ENCODE results near the gene BAIAP2. TPM values are rescaled to one million over a fixed set of nuclear protein-coding genes. Genes with fewer than 3 reads are reported as not detected.

BAIAP2 gene
- total and polyA plus RNA-seq, 12 donors, result 9.5 to 25.8 (median 15.6) TPM

DNA sequence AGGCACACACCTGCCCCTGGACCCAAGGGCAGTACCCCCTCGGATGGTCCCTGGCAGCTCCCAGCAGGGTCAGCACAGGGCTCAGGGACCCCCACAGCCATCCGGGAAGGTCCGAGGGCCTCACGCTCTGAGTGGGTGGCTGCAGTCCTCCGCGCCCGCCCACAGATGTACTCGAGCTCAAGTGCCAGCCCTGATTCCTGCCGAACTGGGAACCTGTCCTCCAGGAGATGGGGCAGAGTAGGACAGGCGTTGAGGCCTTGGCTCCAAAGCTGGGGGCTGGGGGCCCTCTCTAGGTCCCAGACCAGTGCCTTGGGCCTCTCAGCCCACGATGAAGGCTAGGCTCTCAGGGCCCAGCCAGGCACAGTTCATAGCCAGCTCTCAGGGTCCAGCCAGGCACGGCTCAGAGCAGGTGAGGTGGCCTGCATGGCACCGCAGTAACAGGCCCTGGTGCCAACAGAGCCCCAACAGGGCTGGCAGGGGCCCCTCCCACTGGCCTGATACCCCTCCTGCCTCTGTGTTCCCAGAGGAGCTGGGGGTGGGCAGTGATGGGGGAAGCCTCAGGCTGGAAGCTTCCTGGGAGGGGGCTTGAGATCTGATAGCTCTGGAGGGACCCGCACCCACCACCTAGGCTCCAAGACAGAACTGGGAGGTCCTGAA lies 94.9 kb downstream of the BAIAP2 start:
- H3K27me3 ChIP-seq, result no peaks in the 10 kb centered on the region
- intact Hi-C loops (cut with DNase I), result no loop called here
- H3K27ac ChIP-seq, result no peak overlapping the region
- no peaks in the 10 kb centered on the region for H3K9me3 ChIP-seq
- WGBS, 2 donors, result 85 to 86% methylated on average over 14 of the region's 14 CpGs
- no peak for DNase-seq
- H3K36me3 ChIP-seq, result no peaks in the 10 kb centered on the region
- peaks cover 0 to 13% (median 7%) of the 10 kb centered on the region in 9 donors for H3K4me1 ChIP-seq
- ATAC-seq, result no peak
- TF ChIP-seq CTCF (IDR thresholded peaks at IDR 0.05), result no peak
- H3K4me3 ChIP-seq, result no peak overlapping the region

- DNase-seq, result no peak
- H3K36me3 ChIP-seq, result no peaks in the 10 kb centered on the region
- H3K27ac ChIP-seq, result no peak overlapping the region
- ATAC-seq, result no peak
- WGBS, 2 donors, result 88 to 89% methylated on average over 41 of the region's 41 CpGs
- H3K4me1 ChIP-seq, result peaks cover 0 to 9% (median 6%) of the 10 kb centered on the region in 9 donors
- no peaks in the 10 kb centered on the region for H3K9me3 ChIP-seq
- no peaks in the 10 kb centered on the region for H3K27me3 ChIP-seq
- intact Hi-C loops (cut with DNase I), result no loop called here
- H3K4me3 ChIP-seq, result no peak overlapping the region
- no peak for TF ChIP-seq CTCF (IDR thresholded peaks at IDR 0.05)
Observed at GRCh38 chr17:81130385-81131361, 95.7 kb downstream of the BAIAP2 start.

GRCh38 chr17:81131486-81132196 lies 96.7 kb downstream of the BAIAP2 start:
- TF ChIP-seq CTCF (IDR thresholded peaks at IDR 0.05), result no peak
- 89 to 90% methylated on average over 14 of the region's 14 CpGs for WGBS, 2 donors
- H3K36me3 ChIP-seq, result no peaks in the 10 kb centered on the region
- DNase-seq (no peak), ATAC-seq (no peak)
- no peak overlapping the region for H3K27ac ChIP-seq
- intact Hi-C loops (cut with DNase I), result no loop called here
- H3K4me1 ChIP-seq, result no peaks in the 10 kb centered on the region
- H3K27me3 ChIP-seq, result no peaks in the 10 kb centered on the region
- no peak overlapping the region for H3K4me3 ChIP-seq
- H3K9me3 ChIP-seq, result no peaks in the 10 kb centered on the region

- Histone ChIP-seq H3K9me3 (no peaks in the 10 kb centered on the region), H3K4me1 (peaks cover 0 to under 1% (median 0%) of the 10 kb centered on the region in 9 donors), H3K36me3 (no peaks in the 10 kb centered on the region), H3K27me3 (no peaks in the 10 kb centered on the region), H3K27ac (no peak overlapping the region), H3K4me3 (no peak overlapping the region)
- intact Hi-C loops (cut with DNase I), result no loop called here
- WGBS, 2 donors, result 71 to 87% methylated on average over 11 of the region's 11 CpGs
- DNase-seq (no peak), ATAC-seq (no peak)
- no peak for TF ChIP-seq CTCF (IDR thresholded peaks at IDR 0.05)
Observed at GRCh38 chr17:81132197-81132540, 97.2 kb downstream of the BAIAP2 start.

Data from heart right ventricle (tissue), 16 donors.